ENCODE data around the gene SGTA.

Gene SGTA

GRCh38 chr19:2756921-2757881 is 25.9 kb downstream of the SGTA start:
- no peak for DNase-seq

- DNase-seq = no peak
Measured at GRCh38 chr19:2756477-2756876, 26.6 kb downstream of the SGTA start.

GRCh38 chr19:2755811-2756210 is 27.3 kb downstream of the SGTA start:
- DNase-seq = no peak

DNA sequence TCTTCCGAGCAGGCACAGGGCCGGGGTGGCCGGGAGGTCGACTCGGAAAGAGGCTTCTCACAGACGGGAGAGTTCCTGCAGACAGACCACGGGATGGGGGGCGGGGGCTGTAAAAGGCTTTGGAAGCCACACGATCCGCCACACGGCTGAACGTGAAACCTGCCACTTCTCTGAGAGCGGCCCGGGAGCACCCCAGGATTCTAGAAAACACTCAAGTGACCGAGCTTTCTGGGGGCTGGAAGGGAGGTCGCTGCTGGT is 27.7 kb downstream of the SGTA start:
- no peak for DNase-seq

DNA sequence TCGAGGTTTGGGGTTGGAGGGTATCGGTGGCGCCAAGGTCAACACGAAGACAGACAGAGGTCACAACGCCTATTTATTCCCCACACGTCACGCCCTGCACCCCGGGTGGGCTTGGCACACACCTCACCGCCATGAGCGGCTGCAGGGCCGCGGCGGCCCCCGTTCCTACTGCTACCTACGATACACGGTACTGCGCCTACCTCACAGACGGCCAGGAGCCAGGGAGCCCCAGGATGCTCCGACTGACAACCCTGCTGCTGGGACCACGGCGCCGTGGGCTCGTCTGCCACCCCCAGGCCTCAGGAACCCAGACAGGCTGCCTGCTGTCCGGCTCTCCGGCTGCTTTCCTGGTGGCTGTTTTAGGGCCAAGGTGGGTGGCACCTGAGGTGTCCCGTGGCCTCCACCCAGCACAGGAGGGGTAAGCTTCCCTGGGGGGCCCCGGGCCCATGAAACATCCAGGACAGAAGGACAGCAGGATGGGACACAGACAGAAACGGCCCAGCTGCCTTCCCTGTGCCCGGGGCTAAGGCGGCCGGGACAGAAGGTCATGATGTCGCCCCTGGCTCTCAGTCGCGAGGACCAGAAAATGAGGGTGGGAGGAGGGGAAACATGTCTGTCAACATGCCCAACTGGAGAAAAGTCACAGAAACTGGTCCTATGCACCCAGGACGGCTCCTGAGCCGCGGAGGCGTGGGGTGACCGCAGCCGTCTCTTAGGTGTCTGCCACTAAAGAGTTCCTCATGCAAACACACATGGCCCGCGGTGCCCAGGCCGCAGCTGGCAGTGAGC is 28.2 kb downstream of the SGTA start:
- DNase-seq = no peak

DNA sequence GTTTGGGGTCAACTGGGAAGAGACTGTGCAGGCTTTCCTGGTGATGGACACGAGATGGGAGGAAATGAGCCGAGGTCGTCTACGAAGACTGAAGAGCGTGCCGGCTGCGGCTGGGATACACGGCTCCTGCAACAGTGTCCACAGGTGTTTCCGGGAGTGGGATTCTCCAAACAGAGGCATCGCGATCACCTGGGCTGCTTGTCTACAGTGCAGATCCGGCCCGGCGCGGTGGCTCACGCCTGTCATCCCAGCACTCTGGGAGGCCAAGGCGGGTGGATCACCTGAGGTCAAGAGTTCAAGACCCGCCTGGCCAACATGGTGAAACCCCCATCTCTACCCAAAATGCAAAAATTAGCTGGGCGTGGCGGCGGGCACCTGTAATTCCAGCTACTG is 31.6 kb downstream of the SGTA start:
- no peak for DNase-seq

GRCh38 chr19:2750808-2751437 is 32.1 kb downstream of the SGTA start:
- peak in 6 of 56 donors; percentile 17 to 37 (median 26) for DNase-seq

- DNase-seq = no peak
Measured at GRCh38 chr19:2747349-2747748, 35.7 kb downstream of the SGTA start.

DNA sequence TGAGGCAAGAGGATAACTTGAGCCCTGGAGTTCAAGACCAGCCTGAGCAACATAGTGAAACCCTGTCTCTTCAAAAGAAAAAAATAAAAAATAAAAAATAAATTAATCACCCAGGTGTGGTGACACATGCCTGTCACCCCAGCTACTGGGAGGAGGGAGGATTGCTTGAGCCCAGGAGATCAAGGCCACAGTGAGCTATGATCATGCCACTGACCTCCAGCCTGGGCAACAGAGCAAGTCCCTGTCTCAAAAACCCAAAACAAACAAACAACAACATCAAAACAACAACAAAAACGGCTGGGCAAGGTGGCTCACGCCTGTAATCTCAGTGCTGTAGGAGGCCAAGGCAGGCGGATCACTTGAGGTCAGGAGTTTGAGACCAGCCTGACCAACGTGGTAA is 39.0 kb downstream of the SGTA start:
- no peak for DNase-seq

GRCh38 chr19:2743099-2743498 is 40.0 kb downstream of the SGTA start:
- peak in 10 of 56 donors; percentile 6 to 50 (median 18) for DNase-seq

GRCh38 chr19:2740314-2740656 is 42.8 kb downstream of the SGTA start:
- DNase-seq = no peak

DNA sequence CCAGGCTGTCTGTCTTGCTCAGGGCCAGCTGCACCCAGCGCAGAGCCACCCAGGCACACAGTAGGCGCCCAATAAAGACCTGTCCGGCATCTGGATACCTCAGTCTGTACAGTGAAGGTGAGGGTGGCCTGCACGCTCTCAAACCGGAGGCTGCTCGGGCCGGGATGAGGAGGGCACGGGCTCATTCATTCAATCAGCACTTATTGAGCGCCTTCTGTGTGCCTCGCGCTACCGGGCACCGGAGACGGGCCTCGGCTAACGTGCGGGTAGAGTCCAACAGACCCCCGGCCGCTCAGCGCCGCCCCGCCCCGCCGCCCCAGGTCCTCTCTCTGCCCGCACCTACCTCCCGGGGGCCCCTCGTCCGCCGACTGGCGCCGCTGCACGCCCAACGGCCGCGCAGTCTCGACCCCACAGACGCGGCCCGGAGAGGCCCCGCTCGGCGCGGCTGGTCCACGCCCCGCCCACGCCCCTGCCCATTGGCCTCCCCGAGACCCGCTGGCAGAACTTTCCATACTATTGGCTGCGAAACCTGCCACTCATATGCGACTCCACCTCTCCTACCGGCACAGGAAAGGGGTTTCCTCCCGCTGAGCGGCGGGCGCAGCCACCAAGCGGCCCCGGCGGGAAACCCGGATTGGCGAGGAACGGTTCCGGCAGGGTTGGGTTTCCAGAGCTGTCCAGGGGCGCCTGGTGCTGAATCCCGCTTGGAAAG is 43.3 kb downstream of the SGTA start, which contains the start of gene SLC39A3:
TSS of gene SLC39A3 (minus strand) at position 416 of the 712 bp plus-strand sequence. CDS start 2,760 bp downstream, outside the sequence.
- DNase-seq = peak; percentile 80 to 98 (median 94)

DNA sequence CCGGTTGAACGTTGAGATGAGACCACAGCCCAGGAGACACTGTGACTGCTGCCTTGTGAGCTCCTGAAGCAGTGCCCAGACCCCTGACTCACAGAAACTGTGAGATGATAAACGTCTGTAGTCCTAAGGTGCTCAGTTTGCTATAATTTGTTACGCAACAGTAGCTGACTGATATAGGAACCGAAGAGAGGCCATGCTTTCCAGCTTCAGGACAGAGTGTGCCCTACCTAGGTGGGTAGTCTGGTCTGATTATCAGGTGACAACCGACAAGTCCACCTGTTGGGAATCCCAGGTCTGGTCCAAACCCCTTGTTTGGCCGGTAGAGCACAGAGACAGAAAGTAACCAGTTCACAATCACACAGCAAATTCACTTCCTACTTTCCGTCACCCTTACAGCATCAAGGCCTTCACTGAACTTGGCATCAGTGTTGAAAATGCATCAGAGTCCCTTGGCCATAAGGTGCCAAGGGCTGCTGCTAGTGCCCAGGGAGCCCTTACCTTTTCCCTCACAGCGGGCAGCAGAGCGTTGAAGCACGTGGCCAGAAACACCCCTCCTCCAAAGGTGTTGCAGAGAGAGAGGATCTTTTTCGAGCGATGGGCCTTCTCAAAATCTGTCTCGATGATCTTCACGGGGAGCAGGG is 46.4 kb downstream of the SGTA start:
- no peak for DNase-seq

GRCh38 chr19:2735374-2735773 is 47.7 kb downstream of the SGTA start:
- DNase-seq = no peak

DNA sequence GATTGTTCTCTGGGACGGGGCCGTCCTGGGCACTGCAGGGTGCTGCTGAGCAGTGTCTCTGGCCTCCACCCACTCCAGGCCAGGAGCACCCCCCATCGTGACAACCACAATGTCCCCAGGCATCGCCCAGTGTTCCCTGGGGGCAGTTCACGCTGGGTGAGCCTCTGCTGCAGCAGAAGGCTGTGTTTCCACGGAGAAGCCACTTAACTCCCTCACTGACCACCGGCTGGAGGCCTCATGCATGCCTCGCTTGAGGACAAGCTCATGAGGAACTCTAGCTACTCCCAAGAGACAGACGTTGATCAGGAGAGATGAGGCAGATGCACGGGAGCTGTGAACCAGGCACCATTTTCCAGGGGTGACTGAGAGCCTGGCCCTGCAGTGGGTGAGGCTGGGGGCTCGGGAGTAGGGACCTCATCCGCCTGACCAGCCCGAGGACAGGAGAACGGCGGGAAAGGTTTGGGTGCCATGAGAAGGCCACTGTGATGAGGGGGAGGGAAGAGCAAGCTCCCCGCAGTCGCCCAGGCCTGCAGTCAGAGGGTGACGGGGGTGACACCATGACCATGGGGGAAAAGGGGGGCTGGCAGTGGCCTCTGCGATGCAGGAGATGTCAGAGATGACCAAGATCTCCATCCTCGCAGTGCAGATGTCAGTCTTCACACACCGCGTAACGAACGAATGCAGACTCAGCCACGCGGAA is 48.3 kb downstream of the SGTA start:
- DNase-seq = no peak

- DNase-seq = no peak
Measured at GRCh38 chr19:2733930-2734588, 49.0 kb downstream of the SGTA start.

DNA sequence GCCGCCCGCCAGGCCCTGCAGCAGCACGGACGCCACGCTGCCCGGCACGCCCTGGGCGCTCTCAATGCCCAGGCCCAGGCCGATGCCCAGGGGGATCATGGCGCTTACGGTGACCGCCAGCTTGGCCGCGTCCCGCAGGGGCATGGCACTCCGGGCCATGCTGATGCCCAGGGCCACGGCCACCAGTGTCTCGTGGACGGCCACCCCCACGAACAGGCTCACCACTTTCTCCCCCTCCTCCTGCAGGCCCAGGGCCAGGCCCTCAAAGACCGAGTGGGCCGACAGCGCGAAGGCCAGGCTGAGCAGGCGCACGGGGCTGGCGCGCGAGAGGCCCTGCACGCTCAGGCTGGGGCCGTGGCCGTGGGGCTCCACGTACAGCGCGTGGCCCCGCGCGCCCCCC is 50.2 kb downstream of the SGTA start:
- DNase-seq = no peak

- DNase-seq = no peak
Measured at GRCh38 chr19:2732157-2732725, 50.8 kb downstream of the SGTA start.
